UCSD-AML1 (cell line): Measurements from ENCODE around the gene WDR38.

Experiments used
- DNase-seq: peaks from one replicate; lab custom pipeline; 2025; ENCODE audit not compliant: unreplicated experiment; lab: John Stamatoyannopoulos, UW

The WDR38 gene

DNA sequence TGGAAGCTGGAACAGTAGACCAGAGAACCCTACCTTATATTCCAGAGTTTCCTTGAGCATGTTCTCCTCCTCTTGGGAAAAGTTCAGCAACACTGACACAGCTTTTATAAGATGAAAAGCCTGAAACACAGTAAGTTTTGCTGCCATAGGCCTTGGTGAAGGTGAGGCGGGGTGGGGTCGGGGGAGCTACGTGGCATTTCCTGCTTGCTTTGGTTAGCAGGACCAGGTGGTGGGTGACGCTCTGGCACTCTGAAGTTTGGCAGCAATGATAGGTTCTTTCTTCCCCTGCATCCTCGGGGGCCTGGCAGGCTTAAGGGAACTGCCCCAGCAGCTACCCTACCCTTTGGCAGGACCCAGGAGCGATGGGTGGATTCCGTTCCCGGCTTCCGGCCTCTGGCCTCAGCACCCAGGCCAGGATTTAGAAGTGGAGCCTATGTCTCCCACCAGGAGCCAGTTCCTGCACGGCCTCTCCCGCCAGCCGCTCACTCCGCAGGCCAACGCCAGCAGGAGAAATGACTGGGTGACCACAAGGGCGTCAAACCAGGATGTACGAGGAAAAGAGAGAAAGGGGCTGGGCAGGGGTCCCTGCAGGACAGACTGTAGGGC, 28.0 kb downstream of the WDR38 start:
- DNase-seq, result no peak

DNA sequence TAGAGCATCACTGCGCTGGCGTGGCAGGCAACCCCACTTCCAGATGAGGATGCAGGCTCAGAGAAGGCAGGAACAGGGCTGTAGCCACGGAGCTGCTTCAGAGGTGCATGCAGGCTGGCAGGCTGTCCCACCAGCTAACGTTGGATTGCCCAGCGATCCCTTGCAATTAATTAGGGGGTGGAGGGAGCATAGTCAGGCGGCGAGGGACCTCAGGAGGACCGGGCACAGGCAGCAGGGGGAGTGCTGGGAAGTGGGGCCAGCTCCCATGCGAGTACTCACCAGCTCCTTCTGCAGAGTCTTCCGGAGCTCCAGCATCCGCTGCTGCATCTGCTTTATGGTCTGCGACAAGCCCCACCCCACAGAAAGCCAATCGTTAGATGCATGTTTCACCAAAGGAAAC, 29.0 kb downstream of the WDR38 start:
- DNase-seq, result no peak

DNA sequence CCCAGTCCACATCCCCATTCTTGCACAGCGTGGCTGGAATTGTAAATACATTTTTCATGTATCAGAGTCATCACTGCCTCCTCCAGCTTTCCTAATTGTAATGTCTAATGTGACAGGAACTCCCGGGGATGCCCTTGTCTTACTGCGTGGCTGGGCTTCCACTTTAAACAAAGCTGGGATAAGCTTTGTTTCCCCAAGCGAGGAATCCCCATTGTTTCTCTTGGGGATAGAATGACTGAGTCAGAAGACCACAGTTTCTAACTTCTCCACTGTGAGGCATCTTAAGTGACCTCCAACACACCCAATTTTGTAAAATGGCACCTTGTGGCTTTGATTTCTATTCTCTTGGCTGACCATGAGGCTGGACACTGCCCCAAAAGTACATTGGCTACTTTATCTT, 31.1 kb downstream of the WDR38 start:
- DNase-seq, result no peak

DNA sequence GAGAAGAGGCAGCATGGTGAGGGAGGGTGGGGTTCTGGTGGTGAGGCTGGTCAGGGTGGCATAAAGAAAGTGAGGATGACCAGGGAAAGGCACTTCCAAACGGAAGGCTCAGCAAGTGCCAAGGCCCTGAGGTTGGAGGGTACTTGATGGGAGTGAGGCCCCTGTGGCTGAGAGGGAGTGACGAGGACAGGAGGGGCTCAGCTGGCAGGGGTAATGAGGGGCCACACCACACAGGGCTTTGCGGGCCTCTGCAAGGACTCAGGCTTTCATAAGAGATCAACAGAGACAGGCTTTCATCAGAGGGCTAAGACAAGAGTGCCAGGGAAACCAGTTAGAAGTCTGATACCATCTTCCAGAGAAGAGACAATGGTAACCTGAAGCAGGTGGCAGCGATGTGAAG, 32.3 kb downstream of the WDR38 start:
- DNase-seq, result no peak

DNA sequence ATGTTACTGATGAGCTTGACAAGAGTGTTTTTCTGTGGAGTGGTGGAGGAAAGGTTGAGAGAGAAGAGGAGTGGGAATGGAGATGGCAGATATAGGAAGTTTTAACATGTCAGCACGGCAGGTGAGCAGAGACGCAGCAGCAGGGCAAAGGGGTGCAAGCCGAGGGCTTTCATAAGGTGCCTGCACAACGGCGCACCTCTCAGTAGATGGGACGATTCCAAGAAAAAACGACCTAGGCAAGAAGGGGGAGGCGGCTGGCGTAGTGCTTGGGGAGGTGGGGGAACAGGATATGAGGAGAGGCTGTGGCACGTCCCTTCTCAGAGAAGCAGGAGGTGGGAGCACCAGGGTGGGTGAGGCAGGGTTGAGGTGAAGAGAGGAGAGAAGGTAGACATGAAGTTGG, 33.2 kb downstream of the WDR38 start:
- DNase-seq, result no peak

DNA sequence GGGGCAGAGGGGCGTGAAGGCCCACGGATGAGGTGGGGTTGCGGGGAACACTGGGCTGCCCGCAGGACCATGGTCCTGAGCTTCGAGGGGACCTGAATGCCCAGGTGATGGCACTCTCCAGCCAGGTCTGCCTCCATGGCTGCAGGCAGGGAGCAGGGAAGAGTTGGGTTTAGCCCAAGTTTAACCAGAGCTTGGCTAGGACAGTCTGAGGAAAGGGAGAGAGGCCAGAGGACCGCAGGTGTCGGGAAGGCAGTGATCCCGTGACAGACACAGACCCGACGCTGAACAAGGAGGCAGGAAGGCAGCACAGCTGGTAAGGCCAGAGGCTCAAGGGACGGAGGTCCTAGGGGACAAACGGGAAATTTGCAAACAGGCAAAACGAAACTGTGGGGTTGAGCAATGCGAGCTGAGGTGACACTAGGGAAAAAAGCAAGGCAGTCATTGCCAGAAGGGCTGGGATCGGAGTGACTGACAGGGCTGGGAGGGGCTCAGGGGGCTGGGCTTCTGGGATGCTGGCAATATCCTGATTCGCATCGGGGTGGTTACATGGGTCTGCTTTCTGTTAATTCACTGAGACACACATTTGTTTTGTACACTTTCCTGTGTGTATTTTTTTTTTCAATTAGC, 33.7 kb downstream of the WDR38 start:
- no peak for DNase-seq

DNA sequence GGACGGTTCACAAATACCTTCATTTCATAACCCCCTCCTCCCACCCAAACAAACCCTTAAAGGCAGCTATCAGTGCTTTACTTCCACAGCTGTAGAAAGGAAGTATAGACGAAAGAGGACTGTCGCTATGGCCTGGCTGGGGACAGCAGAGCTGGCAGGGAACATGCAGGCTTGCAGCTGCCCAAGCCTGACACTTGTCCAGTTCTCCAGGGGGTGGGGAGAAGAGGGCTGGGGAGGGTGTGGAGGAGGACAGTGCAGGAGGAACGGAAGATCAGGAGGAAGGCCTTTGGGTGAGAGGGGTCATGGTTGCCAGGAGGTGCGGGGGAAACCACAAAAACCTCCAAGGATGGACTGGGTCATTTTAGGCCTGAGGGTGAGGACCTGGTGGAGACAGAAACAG, 34.6 kb downstream of the WDR38 start:
- no peak for DNase-seq

DNA sequence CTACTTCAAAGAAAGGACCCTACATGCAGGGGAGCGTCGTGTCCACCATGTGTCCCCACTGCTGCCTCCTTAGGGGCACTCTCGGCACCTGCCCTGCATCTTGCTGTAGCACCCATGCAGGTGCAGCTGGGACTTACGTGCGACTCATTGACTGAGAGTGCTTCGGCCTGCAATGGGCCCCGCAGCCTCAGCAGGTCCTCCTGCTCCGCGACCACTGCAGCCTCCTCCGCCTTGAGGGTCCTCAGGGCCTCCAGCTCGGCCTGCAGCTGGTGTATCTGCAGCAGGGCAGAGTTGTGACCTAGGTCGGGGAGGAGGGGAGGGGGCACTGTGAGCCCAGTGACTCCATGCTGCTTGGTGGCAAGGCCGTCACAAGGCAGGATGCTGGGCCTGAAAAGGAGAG, 35.7 kb downstream of the WDR38 start:
- DNase-seq, result no peak

DNA sequence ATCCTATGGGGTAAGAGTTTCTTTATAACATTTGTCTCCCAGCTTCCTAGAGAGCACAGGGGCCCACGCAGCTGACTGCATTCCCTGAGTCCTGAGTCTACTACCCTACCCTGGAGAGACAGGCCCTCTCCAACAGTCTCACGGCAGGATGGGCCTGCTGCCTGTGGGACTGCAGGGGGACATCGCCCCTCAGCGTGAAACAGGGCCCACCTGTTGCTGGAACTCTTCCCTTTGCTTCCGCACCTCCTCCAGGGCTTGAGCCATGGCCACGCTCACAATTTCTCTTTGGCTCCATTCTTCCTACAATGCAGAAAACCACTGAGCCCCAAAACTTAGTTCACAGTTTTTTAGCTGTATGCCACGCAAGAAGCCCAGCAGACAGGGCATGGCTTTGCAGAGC, 36.9 kb downstream of the WDR38 start:
- no peak for DNase-seq

DNA sequence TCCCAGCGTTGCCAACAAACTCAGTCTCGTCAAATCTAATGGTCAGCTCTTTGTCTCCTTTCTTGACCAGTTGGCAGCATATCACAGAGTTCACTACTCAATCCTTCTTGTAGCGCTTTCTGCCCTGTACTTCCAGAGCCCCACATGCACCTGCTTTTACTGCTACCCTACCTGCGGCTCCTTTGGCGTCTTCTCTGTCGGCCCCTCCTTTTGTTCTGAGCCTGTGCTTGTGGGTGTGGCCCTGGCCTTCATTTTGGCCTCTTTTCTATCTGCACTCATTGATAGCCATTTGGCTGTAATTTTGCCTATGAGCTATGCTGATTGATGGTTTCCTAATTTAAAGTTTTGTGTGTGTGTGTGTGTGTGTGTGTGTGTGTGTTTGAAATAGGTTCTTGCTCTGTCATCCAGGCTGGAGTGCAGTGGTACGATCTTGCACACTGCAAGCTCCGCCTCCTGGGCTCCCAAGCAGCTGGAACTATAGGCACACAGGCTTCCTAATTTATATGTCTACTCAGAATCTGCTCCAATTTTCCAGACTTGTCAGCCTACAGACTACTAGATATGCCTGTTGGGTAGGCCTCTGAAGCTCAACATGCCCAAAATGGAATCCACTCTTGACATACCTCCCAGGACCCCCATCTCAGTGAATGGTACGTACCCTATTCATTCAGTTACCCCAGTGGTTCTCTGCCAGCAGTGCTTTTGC, 40.9 kb downstream of the WDR38 start:
- DNase-seq, result no peak

DNA sequence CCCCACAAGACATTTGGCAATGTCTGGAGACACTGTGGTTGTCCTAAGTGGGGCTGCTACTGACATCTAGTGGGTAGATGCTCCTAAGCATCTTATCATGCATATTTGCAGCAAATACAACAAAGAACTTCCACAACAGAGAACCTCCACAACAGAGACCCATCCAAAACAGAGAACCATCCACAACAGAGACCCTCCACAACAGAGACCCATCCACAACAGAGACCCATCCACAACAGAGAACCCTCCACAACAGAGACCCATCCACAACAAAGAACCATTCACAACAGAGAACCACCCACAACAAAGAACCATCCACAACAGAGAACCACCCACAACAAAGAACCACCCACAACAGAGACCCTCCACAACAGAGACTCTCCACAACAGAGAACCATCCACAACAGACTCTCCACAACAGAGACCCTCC, 41.5 kb downstream of the WDR38 start:
- peak; percentile 22 for DNase-seq

DNA sequence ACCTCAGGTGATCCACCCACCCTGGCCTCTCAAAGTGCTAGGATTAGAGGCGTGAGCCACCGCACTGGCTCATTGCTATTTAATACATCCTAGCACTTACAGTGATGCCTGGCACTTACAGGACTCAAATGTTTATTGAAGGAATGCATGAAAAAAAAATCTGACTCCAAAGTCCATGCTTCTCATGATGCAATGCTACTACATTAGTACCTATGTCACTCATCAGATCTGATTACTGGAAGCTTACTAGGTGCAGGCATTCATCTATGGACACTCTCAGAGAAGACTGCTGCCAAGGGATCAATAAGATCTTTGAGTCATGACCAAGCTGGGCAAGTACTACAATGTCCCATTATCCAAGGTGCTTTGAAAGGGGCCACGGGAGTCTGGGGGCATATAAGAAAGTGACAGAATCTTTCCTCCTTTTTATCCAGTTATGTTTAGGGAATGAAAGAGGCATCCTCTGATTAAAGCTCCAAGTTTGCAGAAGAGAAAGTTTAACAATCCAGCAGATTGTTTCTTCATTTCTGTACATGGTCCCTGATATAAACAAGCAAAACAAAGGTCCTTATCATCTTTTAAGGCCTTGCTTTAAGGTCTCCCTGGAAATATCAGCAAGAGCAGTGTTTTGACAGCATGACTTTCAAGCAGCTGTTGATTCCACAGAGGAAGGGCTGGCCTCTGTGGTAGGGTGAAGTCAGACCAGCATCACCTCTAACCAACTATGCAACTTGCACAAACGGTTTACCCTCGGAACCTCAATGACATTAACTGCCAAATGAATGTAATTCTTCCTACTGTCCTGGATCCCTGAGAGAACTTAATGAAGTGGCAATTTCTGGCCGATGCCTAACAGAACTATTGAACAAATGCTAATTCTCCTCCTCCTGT, 44.6 kb downstream of the WDR38 start:
- no peak for DNase-seq

DNA sequence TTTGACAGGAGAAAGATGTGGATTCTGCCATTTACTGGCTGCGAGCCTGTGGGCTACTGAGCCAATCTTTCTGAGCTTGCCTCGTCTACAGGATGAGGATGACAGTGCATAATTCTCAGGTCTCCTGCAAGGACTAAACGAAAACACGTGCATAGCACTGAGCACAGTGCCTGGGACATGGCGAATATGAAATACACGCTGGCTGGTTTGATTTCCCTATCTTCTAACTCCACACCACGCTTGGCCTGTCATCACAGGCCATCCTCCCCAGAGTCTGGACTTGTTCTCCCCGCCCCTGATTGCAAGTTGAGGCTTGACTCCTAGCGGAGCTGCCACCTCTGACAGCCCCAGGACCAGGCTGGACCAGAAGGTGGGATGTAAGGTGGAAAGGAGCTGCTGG, 46.6 kb downstream of the WDR38 start:
- no peak for DNase-seq

DNA sequence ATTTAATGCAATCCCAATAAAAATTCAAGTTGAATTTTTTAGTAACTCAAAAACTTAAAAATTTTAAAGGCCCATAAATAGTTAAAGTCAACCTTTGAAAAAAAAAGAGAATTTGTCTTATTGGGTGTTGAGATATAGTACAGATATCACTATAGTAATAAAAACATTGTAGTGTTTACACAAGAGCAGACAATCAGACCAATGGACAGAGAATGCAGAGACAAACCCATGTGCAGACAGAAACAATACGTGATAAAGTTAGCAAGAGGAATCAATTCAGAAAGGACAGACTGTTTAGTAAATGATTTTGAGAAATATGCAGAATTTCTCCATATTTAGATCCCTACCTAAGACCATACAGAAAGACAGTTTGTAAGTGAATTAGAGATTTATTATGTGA, 53.7 kb downstream of the WDR38 start:
- DNase-seq, result no peak
